Caco-2 (cell line): ENCODE data around the gene RPRML. TPM values are rescaled to one million over a fixed set of nuclear protein-coding genes. Genes with fewer than 3 reads are reported as not detected.

ENCODE experiments used
- BruUV-seq: library from RNA; stranded (reverse); fragments of 400-500 nt; replicated peaks from 2 replicates; lab custom pipeline; 2021; lab: Mats Ljungman, UMichigan
- CTCF ChIA-PET: fragments of 300-600 bp; sonication (Branson Sonifier 250); formaldehyde crosslinking; loops from one replicate; lab custom pipeline; 2022; ENCODE audit warnings: antibody characterized with exemption; lab: Charles Lee
- POLR2A ChIA-PET: fragments of 300-600 bp; sonication (Branson Sonifier 250); formaldehyde crosslinking; loops from one replicate; lab custom pipeline; 2022; ENCODE audit warnings: antibody characterized with exemption; lab: Charles Lee
- DNase-seq, 2 experiments: peaks; one replicate each; pipeline versions ENCODE4 v3.0.0 to v3.0.0-alpha.2; 2020 to 2022
- H3K27me3 ChIP-seq: replicated peaks from 2 replicates; pipeline ENCODE4 v1.6.0; 2011; ENCODE audit warnings: low read length; ENCODE audit not compliant: control insufficient read depth, insufficient read depth
- H3K36me3 ChIP-seq: 2 replicates; pipeline ENCODE4 v1.5.1; 2011; ENCODE audit warnings: low read length; ENCODE audit not compliant: control insufficient read depth, insufficient read depth
- H3K4me1 ChIP-seq: fragments of 250-450 bp; sonication (Bioruptor Pico); 2 replicates; pipeline ENCODE4 v1.5.1; 2020; ENCODE audit warnings: mild to moderate bottlenecking
- H3K4me3 ChIP-seq: 2 replicates; pipeline ENCODE4 v1.5.1; 2011; ENCODE audit warnings: low read depth, mild to moderate bottlenecking, control low read depth, low read length
- H3K9me3 ChIP-seq: fragments of 250-450 bp; sonication (Bioruptor Pico); 2 replicates; pipeline ENCODE4 v1.5.1; 2020; ENCODE audit warnings: mild to moderate bottlenecking, moderate library complexity
- H3K27ac Mint-ChIP-seq: one replicate; pipeline ENCODE4 v1.8.0; 2022; ENCODE audit warnings: mixed read lengths; ENCODE audit not compliant: unreplicated experiment
- H3K27me3 Mint-ChIP-seq: one replicate; pipeline ENCODE4 v1.8.0; 2022; ENCODE audit warnings: mixed read lengths; ENCODE audit not compliant: insufficient read depth, unreplicated experiment
- H3K36me3 Mint-ChIP-seq: one replicate; pipeline ENCODE4 v1.8.0; 2022; ENCODE audit warnings: mild to moderate bottlenecking, mixed read lengths; ENCODE audit not compliant: insufficient read depth, unreplicated experiment
- H3K4me1 Mint-ChIP-seq: one replicate; pipeline ENCODE4 v1.8.0; 2022; ENCODE audit warnings: low read depth, mixed read lengths; ENCODE audit not compliant: unreplicated experiment
- H3K4me3 Mint-ChIP-seq: one replicate; pipeline ENCODE4 v1.8.0; 2022; ENCODE audit warnings: mild to moderate bottlenecking, moderate library complexity, mixed read lengths; ENCODE audit not compliant: unreplicated experiment
- H3K9me3 Mint-ChIP-seq: one replicate; pipeline ENCODE4 v1.8.0; 2022; ENCODE audit warnings: mixed read lengths; ENCODE audit not compliant: unreplicated experiment
- CTCF ChIP-seq, 2 experiments: fragments of 200-600 bp in 1 of 2; IDR thresholded peaks; 1 replicate in 1 of 2; 2 replicates in 1 of 2; pipeline versions ENCODE4 v1.5.1 to v1.8.0; 2011 to 2022; ENCODE audit warnings: antibody characterized with exemption in 1 of 2, control low read depth in 1 of 2, inconsistent platforms in 1 of 2, low read depth in 1 of 2, low read length in 1 of 2, mild to moderate bottlenecking in 1 of 2, moderate library complexity in 1 of 2; ENCODE audit not compliant: insufficient read depth in 1 of 2, severe bottlenecking in 1 of 2, unreplicated experiment in 1 of 2
- intact Hi-C: fragments of 100-400 bp; cut with micrococcal nuclease; formaldehyde crosslinking; loops from one replicate; pipeline ENCODE4 v1.10.0; 2022; ENCODE audit not compliant: unreplicated experiment
- total RNA-seq: library from RNA; stranded (reverse); gene quantifications from 2 replicates; pipeline ENCODE4 v1.2.3, GENCODE V29; 2022

The RPRML gene
- total RNA-seq, 1 experiment from 2014 or later: not detected

- H3K27me3 ChIP-seq: peaks cover 6% of the 10 kb centered on the region
- CTCF ChIA-PET: interaction anchor here (1.0 kb wide), 1 partner anchor 35 kb away, joined by 3 read pairs; no protein-coding TSS in a partner anchor
- DNase-seq: peak; percentile 74 to 82
- no peaks in the 10 kb centered on the region for H3K36me3 Mint-ChIP-seq
- peaks cover 33% of the 10 kb centered on the region for H3K27me3 Mint-ChIP-seq
- peaks cover 6% of the 10 kb centered on the region for H3K4me1 Mint-ChIP-seq
- TF ChIP-seq CTCF (IDR thresholded peaks at IDR 0.05; ENCODE audit: insufficient read depth in 1 of 2, low read depth in 1 of 2, low read length in 1 of 2, severe bottlenecking in 1 of 2, unreplicated experiment in 1 of 2): peak; percentile 54 to 66
- H3K9me3 Mint-ChIP-seq: no peaks in the 10 kb centered on the region
- no peaks in the 10 kb centered on the region for H3K9me3 ChIP-seq
- peaks cover 8% of the 10 kb centered on the region; the same call in 1 of the 2 replicates for H3K4me1 ChIP-seq
- H3K27ac Mint-ChIP-seq: no peak overlapping the region
- no peak overlapping the region for H3K4me3 ChIP-seq
- no peaks in the 10 kb centered on the region for H3K36me3 ChIP-seq
- intact Hi-C loops: no loop called here
- POLR2A ChIA-PET: interaction anchor here (0.6 kb wide), 1 partner anchor 8 kb away, joined by 4 read pairs; no protein-coding TSS in a partner anchor
- no peak overlapping the region for H3K4me3 Mint-ChIP-seq
- no TSS peak for BruUV-seq
These were observed 1.7 kb downstream of the RPRML start for GRCh38 chr17:46977348-46977747.

GRCh38 chr17:46976626-46977270 lies 2.3 kb downstream of the RPRML start:
- Histone ChIP-seq H3K4me1 (peaks cover 8% of the 10 kb centered on the region; the same call in 1 of the 2 replicates), H3K4me3 (no peak overlapping the region), H3K9me3 (no peaks in the 10 kb centered on the region), H3K27me3 (peaks cover 7% of the 10 kb centered on the region), H3K36me3 (no peaks in the 10 kb centered on the region)
- BruUV-seq: no TSS peak
- Mint-ChIP-seq H3K27ac (no peak overlapping the region), H3K9me3 (no peaks in the 10 kb centered on the region), H3K4me3 (no peak overlapping the region), H3K27me3 (peaks cover 36% of the 10 kb centered on the region), H3K4me1 (peaks cover 6% of the 10 kb centered on the region), H3K36me3 (no peaks in the 10 kb centered on the region)
- TF ChIP-seq CTCF (IDR thresholded peaks at IDR 0.05; ENCODE audit: insufficient read depth in 1 of 2, low read depth in 1 of 2, low read length in 1 of 2, severe bottlenecking in 1 of 2, unreplicated experiment in 1 of 2): peak in 1 of 2 experiments; percentile 22
- CTCF ChIA-PET: interaction anchor here (1.0 kb wide), 1 partner anchor 34 kb away, joined by 3 read pairs; no protein-coding TSS in a partner anchor
- POLR2A ChIA-PET: no interaction called here
- DNase-seq: peak in 1 of 2 experiments; percentile 38
- intact Hi-C loops: no loop called here

GRCh38 chr17:46975287-46975686 lies 3.8 kb downstream of the RPRML start:
- Histone ChIP-seq H3K9me3 (no peaks in the 10 kb centered on the region), H3K4me3 (no peak overlapping the region), H3K4me1 (peaks cover 8% of the 10 kb centered on the region; the same call in 1 of the 2 replicates), H3K27me3 (peaks cover 7% of the 10 kb centered on the region), H3K36me3 (no peaks in the 10 kb centered on the region)
- CTCF ChIA-PET: interaction anchor here (1.1 kb wide), 1 partner anchor 15 kb away, joined by 3 read pairs; no protein-coding TSS in a partner anchor
- no peak for DNase-seq
- no peak overlapping the region for H3K4me3 Mint-ChIP-seq
- peaks cover 6% of the 10 kb centered on the region for H3K4me1 Mint-ChIP-seq
- TF ChIP-seq CTCF (IDR thresholded peaks at IDR 0.05; ENCODE audit: insufficient read depth in 1 of 2, low read depth in 1 of 2, low read length in 1 of 2, severe bottlenecking in 1 of 2, unreplicated experiment in 1 of 2): no peak
- no peak overlapping the region for H3K27ac Mint-ChIP-seq
- no peaks in the 10 kb centered on the region for H3K36me3 Mint-ChIP-seq
- intact Hi-C loops: no loop called here
- H3K27me3 Mint-ChIP-seq: peaks cover 39% of the 10 kb centered on the region
- POLR2A ChIA-PET: no interaction called here
- no peaks in the 10 kb centered on the region for H3K9me3 Mint-ChIP-seq
- no TSS peak for BruUV-seq
